Activated naive CD8-positive, alpha-beta T cell (primary cell): ENCODE data around the gene MBOAT1.
A peak's percentile ranks its signal among the peaks of the same experiment; 100 is the strongest.

ENCODE experiments used
- H3K27ac Mint-ChIP-seq: one replicate; pipeline ENCODE4 v1.8.0; 2021; ENCODE audit warnings: mixed read lengths
- H3K27me3 Mint-ChIP-seq: one replicate; pipeline ENCODE4 v1.8.0; 2021; ENCODE audit warnings: mixed read lengths
- H3K36me3 Mint-ChIP-seq: one replicate; pipeline ENCODE4 v1.8.0; 2021; ENCODE audit warnings: mixed read lengths
- H3K4me1 Mint-ChIP-seq: one replicate; pipeline ENCODE4 v1.8.0; 2021; ENCODE audit warnings: low read depth, mixed read lengths
- H3K4me3 Mint-ChIP-seq: one replicate; pipeline ENCODE4 v1.8.0; 2021; ENCODE audit warnings: mild to moderate bottlenecking, mixed read lengths
- H3K9me3 Mint-ChIP-seq: one replicate; pipeline ENCODE4 v1.8.0; 2021; ENCODE audit warnings: low read depth, mixed read lengths

Gene MBOAT1

GRCh38 chr6:20175810-20176410, 36.4 kb downstream of the MBOAT1 start:
- Mint-ChIP-seq H3K27ac (no peak overlapping the region), H3K4me1 (peaks cover 21% of the 10 kb centered on the region), H3K27me3 (no peaks in the 10 kb centered on the region), H3K36me3 (peaks cover 4% of the 10 kb centered on the region), H3K4me3 (no peak overlapping the region), H3K9me3 (no peaks in the 10 kb centered on the region)

GRCh38 chr6:20173833-20174792, 38.2 kb downstream of the MBOAT1 start:
- H3K27ac Mint-ChIP-seq = peak overlapping the region; percentile 54
- H3K4me1 Mint-ChIP-seq = peaks cover 21% of the 10 kb centered on the region
- no peaks in the 10 kb centered on the region for H3K27me3 Mint-ChIP-seq
- H3K36me3 Mint-ChIP-seq = peaks cover 2% of the 10 kb centered on the region
- no peaks in the 10 kb centered on the region for H3K9me3 Mint-ChIP-seq
- H3K4me3 Mint-ChIP-seq = peak overlapping the region; percentile 3

DNA sequence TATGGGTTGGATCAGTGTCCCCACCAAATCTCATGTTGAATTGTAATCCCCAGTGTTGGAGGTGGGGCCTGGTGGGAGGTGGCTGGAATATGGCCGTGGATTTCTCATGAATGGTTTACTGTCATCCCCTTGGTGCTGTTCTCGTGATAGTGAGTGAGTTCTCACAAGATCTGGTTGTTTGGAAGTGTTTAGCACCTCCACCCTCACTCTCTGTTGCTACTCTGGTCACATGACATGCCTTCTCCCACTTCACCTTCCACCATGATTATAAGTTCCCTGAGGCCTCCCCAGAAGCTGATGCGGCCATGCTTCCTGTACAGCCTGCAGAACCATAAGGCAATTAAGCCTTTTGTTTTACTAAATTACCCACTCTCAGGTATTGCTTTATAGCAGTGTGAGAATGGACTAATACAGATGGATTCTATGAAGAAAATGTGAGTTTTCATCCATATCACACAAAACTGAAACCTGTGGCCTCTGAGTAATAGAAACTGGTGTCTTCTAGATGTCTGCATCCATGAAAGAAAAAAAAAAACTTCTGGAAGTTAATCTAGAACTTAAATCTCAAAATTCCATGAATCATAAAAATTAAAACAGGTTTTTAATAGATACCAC, 39.3 kb downstream of the MBOAT1 start:
- Mint-ChIP-seq H3K4me1 (peaks cover 21% of the 10 kb centered on the region), H3K27me3 (no peaks in the 10 kb centered on the region), H3K36me3 (peaks cover 2% of the 10 kb centered on the region), H3K9me3 (no peaks in the 10 kb centered on the region), H3K4me3 (peak overlapping the region; percentile 20), H3K27ac (no peak overlapping the region)

GRCh38 chr6:20170455-20171148, 41.7 kb downstream of the MBOAT1 start:
- Mint-ChIP-seq H3K27ac (no peak overlapping the region), H3K27me3 (no peaks in the 10 kb centered on the region), H3K36me3 (peaks cover 3% of the 10 kb centered on the region), H3K4me1 (peaks cover 21% of the 10 kb centered on the region), H3K9me3 (no peaks in the 10 kb centered on the region), H3K4me3 (no peak overlapping the region)

DNA sequence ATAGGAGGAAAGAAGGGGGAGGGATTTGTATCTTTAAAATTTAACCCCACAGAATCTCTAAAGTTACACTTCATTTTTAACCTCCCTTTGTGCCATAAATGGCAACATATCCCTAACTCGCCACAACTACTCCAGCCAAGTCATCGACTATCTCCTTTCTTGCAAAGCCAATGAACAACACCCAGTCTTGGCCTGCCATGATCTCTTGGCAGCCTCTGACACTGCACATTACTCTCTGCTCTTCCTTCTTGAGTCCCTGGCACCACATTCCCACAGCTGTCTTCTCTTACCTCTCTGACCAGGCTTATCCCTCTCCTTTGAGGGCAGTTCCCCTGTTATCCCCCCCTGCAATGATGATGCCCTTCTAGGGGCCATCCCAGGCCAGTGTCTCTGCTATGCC, 42.5 kb downstream of the MBOAT1 start:
- no peak overlapping the region for H3K27ac Mint-ChIP-seq
- H3K36me3 Mint-ChIP-seq = peaks cover 3% of the 10 kb centered on the region
- peaks cover 21% of the 10 kb centered on the region for H3K4me1 Mint-ChIP-seq
- no peaks in the 10 kb centered on the region for H3K27me3 Mint-ChIP-seq
- H3K9me3 Mint-ChIP-seq = no peaks in the 10 kb centered on the region
- no peak overlapping the region for H3K4me3 Mint-ChIP-seq

DNA sequence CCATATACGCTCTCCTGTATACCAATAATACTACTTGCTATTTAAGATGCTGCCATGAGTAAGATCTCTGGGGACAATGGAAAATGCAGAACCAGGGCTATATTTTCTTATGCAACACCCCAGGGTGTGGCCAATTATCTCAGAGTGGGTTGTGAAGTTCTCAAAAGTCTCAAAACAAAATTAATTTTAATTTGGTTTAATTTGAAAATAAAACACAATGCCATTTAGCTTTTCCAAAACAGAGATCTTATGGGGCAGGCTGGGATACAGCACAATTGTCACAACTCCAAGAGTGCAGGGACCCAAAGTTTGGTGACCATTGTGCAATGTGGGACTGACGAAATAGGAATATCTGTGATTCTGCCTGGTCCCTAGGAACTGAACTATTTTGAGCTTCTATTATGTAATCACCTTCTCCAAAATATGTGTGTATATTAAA, 43.1 kb downstream of the MBOAT1 start:
- Mint-ChIP-seq H3K4me3 (no peak overlapping the region), H3K36me3 (peaks cover 3% of the 10 kb centered on the region), H3K27me3 (no peaks in the 10 kb centered on the region), H3K27ac (no peak overlapping the region), H3K9me3 (no peaks in the 10 kb centered on the region), H3K4me1 (peaks cover 15% of the 10 kb centered on the region)

DNA sequence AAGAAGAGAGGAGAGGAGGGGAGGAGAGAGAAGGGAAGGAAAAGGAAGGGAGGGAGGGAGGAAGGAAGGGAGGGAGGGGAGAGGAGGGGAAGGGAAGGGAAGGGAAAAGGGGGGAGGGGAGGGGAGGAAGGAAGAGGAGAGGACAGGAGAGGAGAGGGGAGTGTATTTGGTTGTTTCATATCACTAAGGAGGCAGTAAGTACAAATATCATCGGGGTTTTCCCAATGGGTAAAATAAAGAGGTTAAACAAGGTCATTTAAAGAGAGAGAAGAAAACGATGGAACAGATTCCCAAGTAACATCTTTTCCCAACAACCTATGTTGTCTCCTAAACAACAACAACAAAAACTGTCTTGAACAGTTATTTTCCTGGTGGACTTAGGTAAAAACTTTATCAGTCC, 43.6 kb downstream of the MBOAT1 start:
- H3K27ac Mint-ChIP-seq = no peak overlapping the region
- H3K4me1 Mint-ChIP-seq = peaks cover 11% of the 10 kb centered on the region
- no peaks in the 10 kb centered on the region for H3K27me3 Mint-ChIP-seq
- no peaks in the 10 kb centered on the region for H3K9me3 Mint-ChIP-seq
- peaks cover 3% of the 10 kb centered on the region for H3K36me3 Mint-ChIP-seq
- H3K4me3 Mint-ChIP-seq = no peak overlapping the region

DNA sequence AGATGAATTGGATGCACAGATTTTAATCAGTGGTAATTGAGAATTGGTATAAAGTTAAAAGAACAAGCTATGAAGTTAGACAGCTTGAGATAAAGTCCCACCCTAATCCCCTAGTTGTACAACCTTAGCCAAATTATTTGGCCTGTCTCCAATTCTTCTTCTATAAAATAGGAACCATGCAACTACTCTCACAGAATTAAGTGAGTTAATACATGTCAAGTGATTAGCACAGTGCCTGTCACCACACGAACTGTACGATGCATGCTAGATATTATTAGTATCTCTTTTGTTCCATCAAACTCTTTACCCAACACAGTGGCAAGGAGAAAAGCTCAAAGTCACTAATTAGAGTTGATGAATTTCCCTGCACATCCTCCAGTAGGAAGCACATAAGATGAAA, 44.7 kb downstream of the MBOAT1 start:
- Mint-ChIP-seq H3K4me1 (no peaks in the 10 kb centered on the region), H3K4me3 (no peak overlapping the region), H3K36me3 (peaks cover 3% of the 10 kb centered on the region), H3K9me3 (no peaks in the 10 kb centered on the region), H3K27me3 (no peaks in the 10 kb centered on the region), H3K27ac (no peak overlapping the region)

DNA sequence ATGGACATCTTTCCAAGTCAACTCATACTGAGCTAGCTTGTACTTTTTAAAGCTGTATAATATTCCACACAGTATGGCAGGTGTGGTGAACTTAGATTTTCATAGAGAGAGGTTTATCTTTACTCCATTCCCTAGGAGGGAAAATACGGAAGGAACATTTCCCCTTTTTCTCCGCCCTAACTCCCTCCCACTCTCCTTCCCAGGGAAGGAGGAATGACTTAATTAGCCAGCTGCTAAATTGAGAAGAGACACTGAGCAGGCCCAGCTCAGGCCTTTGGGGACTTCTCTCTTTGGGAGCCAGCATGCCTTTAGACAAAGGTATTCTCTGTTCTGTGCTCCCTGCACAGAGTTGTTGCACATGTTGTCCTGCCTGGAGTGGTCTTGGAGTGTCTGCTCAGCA, 46.1 kb downstream of the MBOAT1 start:
- Mint-ChIP-seq H3K4me1 (no peaks in the 10 kb centered on the region), H3K36me3 (peaks cover 3% of the 10 kb centered on the region), H3K4me3 (no peak overlapping the region), H3K27me3 (no peaks in the 10 kb centered on the region), H3K27ac (no peak overlapping the region), H3K9me3 (no peaks in the 10 kb centered on the region)

- Mint-ChIP-seq H3K9me3 (no peaks in the 10 kb centered on the region), H3K4me1 (no peaks in the 10 kb centered on the region), H3K36me3 (peaks cover 2% of the 10 kb centered on the region), H3K4me3 (no peak overlapping the region), H3K27ac (no peak overlapping the region), H3K27me3 (no peaks in the 10 kb centered on the region)
These were observed 49.8 kb downstream of the MBOAT1 start for GRCh38 chr6:20162515-20162914.

GRCh38 chr6:20160541-20161283, 51.6 kb downstream of the MBOAT1 start:
- Mint-ChIP-seq H3K4me3 (no peak overlapping the region), H3K27me3 (no peaks in the 10 kb centered on the region), H3K36me3 (peaks cover 2% of the 10 kb centered on the region), H3K9me3 (no peaks in the 10 kb centered on the region), H3K27ac (no peak overlapping the region), H3K4me1 (no peaks in the 10 kb centered on the region)

GRCh38 chr6:20159781-20160540, 52.3 kb downstream of the MBOAT1 start:
- peaks cover 2% of the 10 kb centered on the region for H3K36me3 Mint-ChIP-seq
- H3K27ac Mint-ChIP-seq = no peak overlapping the region
- H3K4me3 Mint-ChIP-seq = no peak overlapping the region
- H3K4me1 Mint-ChIP-seq = no peaks in the 10 kb centered on the region
- H3K27me3 Mint-ChIP-seq = no peaks in the 10 kb centered on the region
- H3K9me3 Mint-ChIP-seq = no peaks in the 10 kb centered on the region

DNA sequence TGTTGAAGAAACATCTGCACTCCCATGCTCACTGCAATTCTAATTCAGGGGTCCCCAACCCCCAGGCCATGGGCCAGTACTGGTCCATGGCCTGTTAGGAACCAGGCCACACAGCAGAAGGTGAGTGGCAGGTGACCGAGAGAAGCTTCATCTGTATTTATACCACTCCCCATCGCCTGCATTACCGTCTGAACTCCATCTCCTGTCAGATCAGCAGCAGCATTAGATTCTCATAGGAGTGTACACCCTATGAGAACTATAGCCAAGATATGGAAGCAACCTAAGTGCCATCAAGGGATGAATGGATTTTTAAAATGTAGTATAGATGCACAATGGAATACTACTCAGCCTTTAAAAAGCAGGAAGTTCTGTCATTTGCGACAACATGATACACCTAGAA, 53.2 kb downstream of the MBOAT1 start:
- no peak overlapping the region for H3K27ac Mint-ChIP-seq
- no peaks in the 10 kb centered on the region for H3K27me3 Mint-ChIP-seq

GRCh38 chr6:20158676-20159075, 53.6 kb downstream of the MBOAT1 start:
- no peaks in the 10 kb centered on the region for H3K4me1 Mint-ChIP-seq
- H3K9me3 Mint-ChIP-seq = no peaks in the 10 kb centered on the region
- no peak overlapping the region for H3K27ac Mint-ChIP-seq
- H3K36me3 Mint-ChIP-seq = peaks cover 2% of the 10 kb centered on the region
- no peaks in the 10 kb centered on the region for H3K27me3 Mint-ChIP-seq
- no peak overlapping the region for H3K4me3 Mint-ChIP-seq

More for the DNA sequence above, 53.2 kb downstream of the MBOAT1 start:
- peaks cover 2% of the 10 kb centered on the region for H3K36me3 Mint-ChIP-seq
- no peaks in the 10 kb centered on the region for H3K4me1 Mint-ChIP-seq
- no peak overlapping the region for H3K4me3 Mint-ChIP-seq
- H3K9me3 Mint-ChIP-seq = no peaks in the 10 kb centered on the region
